Neural progenitor cell (in vitro differentiated cells): ENCODE results near the gene MITF.

Experiments used
- EZH2 ChIP-seq: fragments of 200-600 bp; sonication (generic); IDR thresholded peaks from 2 replicates; pipeline ENCODE4 v1.6.1; 2017; ENCODE audit warnings: antibody characterized with exemption, mild to moderate bottlenecking, moderate library complexity
- TF ChIP-seq, protein P1 (sequence below): fragments of 200-600 bp; sonication (generic); IDR thresholded peaks from 2 replicates; pipeline ENCODE4 v1.5.1; 2017; ENCODE audit warnings: antibody characterized with exemption, mild to moderate bottlenecking

DNA sequence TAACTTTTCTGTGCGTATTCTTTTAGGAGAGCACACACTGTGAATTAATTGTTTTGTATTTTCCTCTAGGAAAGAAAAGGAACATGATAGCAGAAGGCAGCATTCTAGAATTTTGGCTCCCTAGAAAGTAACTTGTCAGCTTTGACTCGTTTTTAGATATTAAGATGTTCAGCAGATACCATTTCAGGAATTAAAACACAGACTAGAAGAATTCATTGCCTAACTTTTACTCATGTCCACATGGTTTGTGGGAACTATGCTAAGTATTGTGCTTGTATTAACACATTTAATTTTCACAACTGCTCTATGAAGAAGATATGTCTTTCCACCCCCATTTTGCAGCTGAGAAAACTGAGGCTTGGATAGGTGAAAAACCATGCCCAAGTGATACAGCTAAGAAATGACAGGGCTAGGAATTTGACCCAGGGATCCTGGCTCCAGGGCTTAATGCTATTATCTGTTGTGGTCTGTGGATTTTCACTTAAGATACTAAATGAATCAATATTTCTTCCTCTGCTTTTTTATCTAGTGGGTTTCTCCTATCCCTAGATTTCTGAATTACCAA lies 128.8 kb downstream of the MITF start:
- TF ChIP-seq, protein P1, sequence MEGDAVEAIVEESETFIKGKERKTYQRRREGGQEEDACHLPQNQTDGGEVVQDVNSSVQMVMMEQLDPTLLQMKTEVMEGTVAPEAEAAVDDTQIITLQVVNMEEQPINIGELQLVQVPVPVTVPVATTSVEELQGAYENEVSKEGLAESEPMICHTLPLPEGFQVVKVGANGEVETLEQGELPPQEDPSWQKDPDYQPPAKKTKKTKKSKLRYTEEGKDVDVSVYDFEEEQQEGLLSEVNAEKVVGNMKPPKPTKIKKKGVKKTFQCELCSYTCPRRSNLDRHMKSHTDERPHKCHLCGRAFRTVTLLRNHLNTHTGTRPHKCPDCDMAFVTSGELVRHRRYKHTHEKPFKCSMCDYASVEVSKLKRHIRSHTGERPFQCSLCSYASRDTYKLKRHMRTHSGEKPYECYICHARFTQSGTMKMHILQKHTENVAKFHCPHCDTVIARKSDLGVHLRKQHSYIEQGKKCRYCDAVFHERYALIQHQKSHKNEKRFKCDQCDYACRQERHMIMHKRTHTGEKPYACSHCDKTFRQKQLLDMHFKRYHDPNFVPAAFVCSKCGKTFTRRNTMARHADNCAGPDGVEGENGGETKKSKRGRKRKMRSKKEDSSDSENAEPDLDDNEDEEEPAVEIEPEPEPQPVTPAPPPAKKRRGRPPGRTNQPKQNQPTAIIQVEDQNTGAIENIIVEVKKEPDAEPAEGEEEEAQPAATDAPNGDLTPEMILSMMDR: no peak
- TF ChIP-seq EZH2: no peak
